Stimulated activated naive B cell treated with anti-CD40 and anti-IgM and Interleukin-4, amounts not matched to agents 10 μg/mL and 1 μg/mL and 100 μg/mL, for 72 hours (primary cell): ENCODE results near the gene B3GNT3.

Experiments used
- ATAC-seq, 2 donors: fragments of 150-1000 bp; cut with Tn5 transposase; replicated peaks; 2 replicates each; pipeline ENCODE4 v1.10.0; 2021; ENCODE audit warnings: moderate library complexity in 1 of 2
- DNase-seq: peaks from one replicate; pipeline ENCODE4 v3.0.0; 2021
- H3K27ac Mint-ChIP-seq: one replicate; pipeline ENCODE4 v1.8.0; 2022; ENCODE audit warnings: mild to moderate bottlenecking, mixed read lengths
- H3K27me3 Mint-ChIP-seq, 2 donors: one replicate each; pipeline ENCODE4 v1.8.0; 2022; ENCODE audit warnings: mixed read lengths in 2 of 2
- H3K36me3 Mint-ChIP-seq, 2 donors: one replicate each; pipeline ENCODE4 v1.8.0; 2022; ENCODE audit warnings: mixed read lengths in 2 of 2, mild to moderate bottlenecking in 1 of 2
- H3K4me1 Mint-ChIP-seq, 2 donors: one replicate each; pipeline ENCODE4 v1.8.0; 2022; ENCODE audit warnings: mixed read lengths in 2 of 2, mild to moderate bottlenecking in 1 of 2
- H3K4me3 Mint-ChIP-seq, 2 donors: one replicate each; pipeline ENCODE4 v1.8.0; 2022; ENCODE audit warnings: mild to moderate bottlenecking in 2 of 2, mixed read lengths in 2 of 2, moderate library complexity in 1 of 2
- H3K9me3 Mint-ChIP-seq, 2 donors: one replicate each; pipeline ENCODE4 v1.8.0; 2022; ENCODE audit warnings: mixed read lengths in 2 of 2, mild to moderate bottlenecking in 1 of 2

The B3GNT3 gene

DNA sequence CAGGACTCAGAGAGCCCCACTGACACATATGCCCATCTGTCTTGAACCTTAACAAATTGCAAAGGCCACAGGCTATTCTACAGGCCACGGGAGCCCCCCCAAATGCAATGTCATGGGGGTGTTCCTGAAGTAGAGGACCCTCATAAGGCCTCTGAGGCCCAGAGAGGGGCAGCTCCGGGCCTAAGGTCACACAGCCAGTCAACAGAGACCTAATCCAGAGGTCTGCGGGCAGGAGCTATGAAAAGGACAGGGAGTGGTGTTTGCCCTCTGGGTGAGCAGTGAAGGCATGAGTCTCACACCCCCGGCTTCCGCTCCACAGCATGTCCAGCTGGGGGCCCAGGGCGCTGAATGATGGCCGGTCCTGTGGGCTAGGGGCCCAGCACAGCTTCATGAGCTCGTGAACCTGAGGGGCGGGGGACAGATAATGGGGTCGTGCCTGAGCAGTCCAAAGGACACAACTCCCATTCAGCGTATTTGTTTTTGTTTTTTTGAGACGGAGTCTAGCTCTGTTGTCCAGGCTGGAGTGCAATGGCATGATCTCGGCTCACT is 31.6 kb downstream of the B3GNT3 start:
- Mint-ChIP-seq H3K27me3 (no peaks in the 10 kb centered on the region), H3K4me3 (no peak overlapping the region)
- no peak for ATAC-seq

DNA sequence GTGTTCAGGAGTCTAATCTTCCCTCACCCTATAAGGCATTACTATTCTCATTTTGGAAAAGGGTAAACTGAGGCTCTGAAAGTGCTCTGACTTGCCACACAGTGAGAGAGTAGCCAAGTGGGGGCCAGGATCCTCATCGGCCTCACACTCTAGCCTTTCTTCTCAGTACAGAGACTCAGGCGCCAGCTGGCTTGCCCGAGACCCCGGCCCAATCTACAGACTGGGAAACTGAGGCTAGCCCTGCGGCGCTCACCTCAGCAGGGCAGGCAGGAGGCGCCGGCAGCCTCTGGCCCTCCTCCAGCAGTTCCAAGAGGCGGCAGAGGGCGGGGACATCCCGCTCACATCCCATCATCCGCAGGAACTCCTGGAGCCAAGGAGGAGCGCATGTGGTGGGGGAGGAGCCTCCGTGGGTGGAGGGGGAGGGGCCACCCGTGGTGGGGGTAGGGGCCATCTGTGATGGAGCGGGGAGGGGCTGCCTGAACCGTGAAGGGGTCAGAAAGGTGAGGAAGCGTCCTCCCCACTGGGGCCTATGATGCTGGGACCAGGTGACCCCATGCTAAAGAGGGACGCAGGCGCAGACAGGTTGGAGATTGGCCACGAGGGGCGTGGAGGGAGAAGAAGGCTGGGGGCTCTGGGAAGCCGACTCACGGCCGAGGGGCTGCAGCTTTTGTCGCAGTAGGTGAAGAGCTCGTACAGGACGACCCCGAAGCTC is 35.1 kb downstream of the B3GNT3 start:
- DNase-seq (no peak), ATAC-seq (no peak)
- peaks cover 4 to 5% of the 10 kb centered on the region in 2 donors for H3K4me1 Mint-ChIP-seq
- peaks cover 54 to 64% of the 10 kb centered on the region in 2 donors for H3K36me3 Mint-ChIP-seq
- no peaks in the 10 kb centered on the region for H3K27me3 Mint-ChIP-seq
- peaks cover 0 to 2% of the 10 kb centered on the region in 2 donors for H3K9me3 Mint-ChIP-seq
- H3K27ac Mint-ChIP-seq, result peak overlapping the region; percentile 49
- H3K4me3 Mint-ChIP-seq, result peak overlapping the region in 1 of 2 donors; percentile 1

More for the DNA sequence above, 31.6 kb downstream of the B3GNT3 start:
- no peak for DNase-seq
- H3K4me1 Mint-ChIP-seq, result peaks cover 4 to 10% of the 10 kb centered on the region in 2 donors
- H3K27ac Mint-ChIP-seq, result no peak overlapping the region
- peaks cover 43 to 54% of the 10 kb centered on the region in 2 donors for H3K36me3 Mint-ChIP-seq
- H3K9me3 Mint-ChIP-seq, result peaks cover 0 to 2% of the 10 kb centered on the region in 2 donors

DNA sequence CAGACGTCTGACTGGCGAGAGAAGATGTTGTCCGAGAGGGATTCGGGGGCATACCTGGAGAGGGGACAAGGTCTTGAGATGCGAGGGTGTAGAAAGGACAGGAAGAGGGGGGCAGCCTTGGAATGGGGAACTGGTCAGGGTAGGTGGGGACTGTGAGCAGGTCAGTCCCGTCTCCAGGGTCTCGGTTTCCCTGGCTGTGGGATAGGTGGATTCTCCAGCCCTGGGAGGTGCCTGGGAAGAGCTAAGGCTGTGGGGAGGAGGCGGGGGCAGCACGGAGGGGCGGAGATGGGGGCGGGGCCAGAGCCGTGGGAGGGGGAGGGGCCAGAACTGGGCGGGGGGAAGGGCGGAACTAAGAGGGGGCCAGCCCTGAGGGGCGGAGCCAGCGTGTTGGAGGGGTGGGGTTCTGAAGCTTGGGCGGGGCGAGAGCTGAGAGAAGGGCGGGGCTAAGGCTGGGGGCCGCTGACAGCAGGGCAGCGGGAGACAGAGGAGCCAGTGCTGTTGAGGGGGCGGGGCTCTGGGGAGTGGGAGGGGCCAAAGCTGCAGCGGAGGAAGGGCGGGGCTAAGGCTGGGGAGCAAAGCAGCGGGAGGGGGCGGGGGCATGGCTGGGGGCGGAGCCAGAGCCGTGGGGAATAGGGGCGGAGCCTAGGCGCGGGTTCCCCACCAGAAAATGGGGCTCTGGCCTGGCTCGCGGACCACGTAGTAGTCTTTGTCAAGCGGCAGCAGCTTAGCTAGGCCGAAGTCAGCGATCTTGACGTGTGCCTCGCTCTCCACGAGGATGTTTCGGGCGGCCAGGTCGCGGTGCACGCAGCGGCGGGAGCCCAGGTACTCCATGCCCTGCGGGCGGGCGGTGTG is 35.9 kb downstream of the B3GNT3 start:
- peak; percentile 53 to 71 for ATAC-seq
- Mint-ChIP-seq H3K36me3 (peaks cover 53 to 68% of the 10 kb centered on the region in 2 donors), H3K27ac (no peak overlapping the region), H3K9me3 (peaks cover 0 to 2% of the 10 kb centered on the region in 2 donors), H3K4me3 (peak overlapping the region in 1 of 2 donors; percentile 1), H3K4me1 (peaks cover 5 to 9% of the 10 kb centered on the region in 2 donors), H3K27me3 (no peaks in the 10 kb centered on the region)
- no peak for DNase-seq

DNA sequence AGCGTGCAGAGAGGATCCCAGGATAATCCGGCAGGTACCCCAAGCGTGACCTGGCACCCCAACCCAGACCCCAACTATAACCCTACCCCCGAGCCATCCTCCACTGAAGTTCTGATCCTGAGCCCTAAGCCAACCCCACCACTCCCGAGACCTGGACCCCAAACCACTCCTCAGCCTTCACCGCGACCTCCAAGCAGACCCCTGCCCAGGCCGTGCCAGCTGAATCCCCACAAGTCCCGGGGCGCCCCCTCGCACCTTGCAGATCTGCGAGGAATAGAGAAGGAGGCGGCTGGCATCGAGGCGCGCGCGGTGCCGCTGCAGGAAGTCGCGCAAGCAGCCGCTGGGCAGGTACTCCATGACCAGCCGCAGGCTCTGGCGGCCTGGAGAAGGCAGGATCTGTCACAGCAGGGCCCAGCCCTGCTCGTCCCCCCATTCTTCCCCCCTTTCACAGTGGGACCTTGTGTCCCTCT is 36.5 kb downstream of the B3GNT3 start:
- Mint-ChIP-seq H3K36me3 (peaks cover 57 to 72% of the 10 kb centered on the region in 2 donors), H3K4me3 (no peak overlapping the region), H3K27ac (no peak overlapping the region), H3K9me3 (peaks cover 0 to 2% of the 10 kb centered on the region in 2 donors), H3K27me3 (no peaks in the 10 kb centered on the region), H3K4me1 (peaks cover 6 to 10% of the 10 kb centered on the region in 2 donors)
- ATAC-seq (no peak), DNase-seq (no peak)

DNA sequence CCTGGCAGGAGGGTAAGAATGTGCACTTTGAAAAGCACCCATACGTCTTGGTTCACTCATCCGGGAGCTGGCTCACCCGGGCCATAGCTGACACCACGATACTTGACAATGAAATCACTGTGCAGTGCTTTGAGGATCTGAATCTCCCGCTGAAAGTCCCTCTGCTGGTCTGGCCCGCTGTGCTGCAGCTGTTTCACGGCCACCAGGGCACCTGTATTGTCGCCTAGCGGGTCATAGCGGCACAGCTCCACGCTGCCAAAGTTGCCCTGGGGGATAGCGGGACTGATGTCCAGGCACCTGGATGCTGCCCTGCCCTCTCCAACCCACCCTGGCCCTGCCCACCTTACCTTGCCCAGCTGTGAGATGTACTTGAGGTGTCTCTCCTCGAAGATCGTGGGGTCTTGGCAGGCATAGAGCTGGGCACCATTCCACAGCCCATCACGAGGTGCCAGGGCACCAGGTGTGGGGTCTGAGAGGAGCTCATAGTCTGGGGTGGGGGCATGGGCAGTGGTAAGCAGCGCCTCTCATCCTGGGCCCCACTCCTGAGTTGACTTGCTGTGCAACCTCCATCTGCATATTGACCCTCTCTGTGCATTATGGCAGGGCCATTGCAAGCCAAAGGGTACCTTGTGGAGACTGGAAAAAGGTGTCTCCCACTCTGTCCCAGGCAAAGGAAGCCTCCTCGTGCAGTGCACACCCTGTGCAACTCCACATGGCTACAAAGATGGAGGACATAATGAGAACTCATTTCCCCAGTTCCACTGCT is 37.7 kb downstream of the B3GNT3 start:
- H3K27ac Mint-ChIP-seq, result peak overlapping the region; percentile 31
- H3K4me1 Mint-ChIP-seq, result peaks cover 9 to 13% of the 10 kb centered on the region in 2 donors
- no peak overlapping the region for H3K4me3 Mint-ChIP-seq
- DNase-seq (no peak), ATAC-seq (no peak)
- peaks cover 0 to 2% of the 10 kb centered on the region in 2 donors for H3K9me3 Mint-ChIP-seq
- H3K27me3 Mint-ChIP-seq, result no peaks in the 10 kb centered on the region
- H3K36me3 Mint-ChIP-seq, result peaks cover 54 to 70% of the 10 kb centered on the region in 2 donors

DNA sequence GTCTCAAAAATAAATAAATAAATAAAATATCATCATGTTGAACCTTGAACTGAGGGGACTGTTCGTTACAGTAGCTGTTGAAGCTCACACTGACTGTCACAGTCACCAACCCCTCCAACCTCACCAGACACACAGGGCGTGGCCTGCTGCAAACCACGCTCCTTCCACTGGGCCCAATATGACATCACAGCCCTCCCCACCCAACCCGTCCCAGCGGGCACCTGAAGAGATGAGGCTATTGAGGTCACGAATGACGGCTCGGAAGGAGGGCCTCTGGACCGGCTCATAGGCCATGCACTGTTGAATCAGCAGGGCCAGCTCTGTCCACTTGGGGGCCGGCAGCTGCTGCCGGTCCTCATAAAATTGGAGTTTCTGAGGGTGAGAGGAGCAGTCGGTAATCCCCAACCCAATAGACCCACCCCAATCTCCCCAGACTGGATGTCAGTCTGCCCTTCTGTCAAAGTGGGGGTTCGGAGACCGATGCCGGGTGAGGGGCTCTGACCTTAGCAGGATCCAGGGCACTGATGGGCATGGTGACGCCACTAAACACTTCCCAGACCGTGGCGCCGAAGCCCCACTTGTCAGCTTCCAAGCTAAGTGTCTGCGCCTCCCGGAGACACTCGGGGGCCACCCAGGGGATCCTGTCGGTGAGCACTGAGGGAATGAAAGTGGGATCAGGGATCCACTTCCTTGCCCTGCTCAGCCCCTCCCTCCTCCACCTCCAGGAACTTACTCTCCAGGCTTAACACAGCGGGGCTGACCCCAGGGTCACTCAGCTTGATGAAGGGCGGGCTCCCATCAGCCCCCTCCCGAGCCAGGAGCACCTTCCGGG is 39.6 kb downstream of the B3GNT3 start:
- Mint-ChIP-seq H3K9me3 (peaks cover 0 to 2% of the 10 kb centered on the region in 2 donors), H3K4me1 (peaks cover 9% of the 10 kb centered on the region in 2 donors), H3K27ac (no peak overlapping the region), H3K36me3 (peaks cover 55 to 77% of the 10 kb centered on the region in 2 donors), H3K4me3 (no peak overlapping the region), H3K27me3 (no peaks in the 10 kb centered on the region)
- ATAC-seq, result peak in 1 of 2 donors; percentile 36
- no peak for DNase-seq

DNA sequence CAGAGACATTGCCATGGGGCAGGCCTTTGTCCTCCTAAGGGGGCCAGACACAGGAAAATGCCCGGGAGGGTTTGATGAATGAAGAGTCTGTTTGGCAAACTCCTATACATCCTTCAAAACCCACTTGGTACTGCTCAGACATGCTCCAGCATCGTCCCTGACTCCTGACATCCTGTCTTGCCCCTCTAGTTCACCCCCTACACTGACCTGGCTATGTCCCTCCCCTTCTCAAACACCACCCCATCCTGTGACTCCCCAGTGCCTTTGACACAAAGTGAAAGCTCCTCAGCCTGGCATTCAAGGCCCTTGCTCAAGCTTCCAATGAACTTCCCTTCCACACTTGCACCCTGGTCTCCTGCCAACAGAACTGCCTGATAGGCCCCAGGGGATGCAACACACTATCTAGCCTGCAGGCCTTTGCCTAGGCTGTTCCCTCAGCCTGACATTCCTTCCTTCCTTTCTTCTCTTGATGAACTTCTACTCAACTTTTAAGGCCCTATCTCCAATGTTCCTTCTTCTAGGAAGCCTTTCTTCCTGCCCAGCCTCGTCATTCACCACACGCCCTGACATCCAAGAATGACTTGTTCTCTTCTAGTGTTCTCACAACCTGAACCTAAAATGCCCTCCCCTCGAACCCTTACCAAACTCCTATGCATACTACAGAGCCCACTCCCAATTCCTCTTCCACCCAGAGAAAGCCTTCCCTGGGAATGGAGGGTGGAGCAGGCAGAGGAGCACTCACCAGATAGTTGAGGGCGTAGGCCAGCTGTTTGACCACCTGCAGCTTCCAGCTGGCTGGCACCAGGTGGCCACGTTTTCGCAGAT is 40.5 kb downstream of the B3GNT3 start:
- H3K4me1 Mint-ChIP-seq, result peaks cover 6 to 9% of the 10 kb centered on the region in 2 donors
- no peaks in the 10 kb centered on the region for H3K27me3 Mint-ChIP-seq
- peaks cover 53 to 76% of the 10 kb centered on the region in 2 donors for H3K36me3 Mint-ChIP-seq
- no peak overlapping the region for H3K4me3 Mint-ChIP-seq
- peaks cover 0 to under 1% of the 10 kb centered on the region in 2 donors for H3K9me3 Mint-ChIP-seq
- DNase-seq, result no peak
- peak overlapping the region; percentile 56 for H3K27ac Mint-ChIP-seq
- no peak for ATAC-seq

DNA sequence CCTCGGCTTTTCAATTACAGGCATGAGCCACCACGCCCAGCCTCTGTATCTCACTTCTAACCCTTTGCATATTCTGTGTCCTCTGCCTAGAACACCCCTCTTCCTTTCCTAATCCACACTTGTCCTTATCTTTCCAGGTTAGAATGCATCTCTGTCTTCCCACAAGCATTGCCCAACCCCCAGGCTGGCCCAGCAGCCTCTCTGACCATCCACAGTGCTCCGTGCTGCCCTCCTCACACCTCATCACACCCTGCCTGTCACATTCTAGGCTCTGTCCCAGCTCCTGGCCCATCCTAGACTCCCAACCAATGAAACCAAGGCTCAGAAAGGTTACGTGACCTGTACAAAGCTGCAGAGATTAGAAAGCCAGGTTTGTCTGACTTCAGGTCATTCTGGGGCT is 41.6 kb downstream of the B3GNT3 start:
- no peak overlapping the region for H3K27ac Mint-ChIP-seq
- H3K36me3 Mint-ChIP-seq, result peaks cover 53 to 71% of the 10 kb centered on the region in 2 donors
- DNase-seq (no peak), ATAC-seq (no peak)
- H3K27me3 Mint-ChIP-seq, result no peaks in the 10 kb centered on the region
- peaks cover 5 to 12% of the 10 kb centered on the region in 2 donors for H3K4me1 Mint-ChIP-seq
- H3K9me3 Mint-ChIP-seq, result no peaks in the 10 kb centered on the region
- no peak overlapping the region for H3K4me3 Mint-ChIP-seq

DNA sequence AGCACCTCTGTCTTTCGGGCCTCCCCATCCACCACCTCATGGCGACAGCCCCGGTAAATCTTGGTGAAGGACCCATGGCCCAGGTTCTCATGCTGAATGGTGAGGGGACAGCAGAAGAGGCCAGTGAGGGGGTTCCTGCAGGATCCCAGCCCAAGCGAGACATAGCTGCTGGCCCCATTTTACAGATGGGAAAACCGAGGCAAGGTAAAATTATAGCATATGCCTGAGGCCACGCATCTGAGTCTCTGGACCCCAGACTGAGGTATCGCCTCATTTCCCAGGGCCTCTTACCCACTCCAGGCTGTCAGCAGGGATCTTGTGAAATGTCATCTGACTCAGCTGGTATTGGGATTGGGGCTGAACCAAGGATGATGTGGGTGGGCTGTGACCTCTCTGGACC is 43.0 kb downstream of the B3GNT3 start:
- Mint-ChIP-seq H3K4me1 (peaks cover 5 to 12% of the 10 kb centered on the region in 2 donors), H3K9me3 (no peaks in the 10 kb centered on the region), H3K4me3 (no peak overlapping the region), H3K27ac (peak overlapping the region; percentile 38), H3K36me3 (peaks cover 55 to 69% of the 10 kb centered on the region in 2 donors), H3K27me3 (no peaks in the 10 kb centered on the region)
- DNase-seq (no peak), ATAC-seq (no peak)

DNA sequence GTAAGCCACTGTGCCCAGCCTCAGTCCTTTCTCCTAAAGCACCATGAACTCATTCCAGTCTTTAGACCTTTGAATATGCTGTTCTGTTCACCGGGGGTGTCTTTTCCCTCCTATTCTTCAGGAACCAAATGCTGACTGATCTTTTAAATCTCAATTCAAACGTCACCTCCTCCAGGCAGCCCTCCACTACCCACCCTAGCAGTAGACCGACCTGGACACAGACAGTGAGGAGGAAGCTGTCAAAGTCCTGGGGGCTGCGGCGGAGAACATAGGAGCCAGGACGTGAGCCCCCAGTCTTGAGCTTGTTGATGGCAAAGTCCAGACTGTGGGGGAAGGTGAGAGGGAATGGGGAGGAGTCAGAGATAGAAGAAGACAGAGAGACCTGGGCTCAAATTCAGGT is 45.1 kb downstream of the B3GNT3 start:
- Mint-ChIP-seq H3K4me1 (peaks cover 20 to 23% of the 10 kb centered on the region in 2 donors), H3K4me3 (no peak overlapping the region), H3K9me3 (no peaks in the 10 kb centered on the region), H3K36me3 (peaks cover 61 to 82% of the 10 kb centered on the region in 2 donors), H3K27me3 (no peaks in the 10 kb centered on the region), H3K27ac (peak overlapping the region; percentile 42)
- DNase-seq (no peak), ATAC-seq (no peak)

DNA sequence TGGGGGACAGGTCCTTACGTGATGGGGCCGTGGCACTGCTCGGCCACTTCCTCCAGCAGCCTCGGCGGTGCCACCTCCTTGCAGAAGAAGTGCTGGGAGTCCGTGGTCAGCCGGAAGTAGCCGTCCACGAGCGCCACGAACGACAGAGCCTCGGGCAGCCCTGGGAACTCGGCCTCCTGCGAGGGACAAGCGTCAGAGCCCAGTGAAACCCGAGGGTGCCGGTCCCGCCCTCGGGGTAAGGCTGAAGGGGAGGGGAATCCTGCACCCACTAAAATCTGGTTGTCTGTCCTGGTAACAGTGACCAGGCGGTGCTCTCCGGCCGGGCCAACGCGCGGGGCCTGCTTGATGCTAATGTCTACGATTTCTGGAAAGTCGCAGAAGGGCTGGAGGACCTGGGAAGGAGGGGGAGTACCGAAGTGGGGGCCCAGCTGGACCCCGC is 46.5 kb downstream of the B3GNT3 start:
- Mint-ChIP-seq H3K27ac (no peak overlapping the region), H3K36me3 (peaks cover 52 to 68% of the 10 kb centered on the region in 2 donors), H3K27me3 (no peaks in the 10 kb centered on the region), H3K4me1 (peaks cover 16 to 37% of the 10 kb centered on the region in 2 donors), H3K4me3 (no peak overlapping the region), H3K9me3 (no peaks in the 10 kb centered on the region)
- ATAC-seq, result no peak
- no peak for DNase-seq

DNA sequence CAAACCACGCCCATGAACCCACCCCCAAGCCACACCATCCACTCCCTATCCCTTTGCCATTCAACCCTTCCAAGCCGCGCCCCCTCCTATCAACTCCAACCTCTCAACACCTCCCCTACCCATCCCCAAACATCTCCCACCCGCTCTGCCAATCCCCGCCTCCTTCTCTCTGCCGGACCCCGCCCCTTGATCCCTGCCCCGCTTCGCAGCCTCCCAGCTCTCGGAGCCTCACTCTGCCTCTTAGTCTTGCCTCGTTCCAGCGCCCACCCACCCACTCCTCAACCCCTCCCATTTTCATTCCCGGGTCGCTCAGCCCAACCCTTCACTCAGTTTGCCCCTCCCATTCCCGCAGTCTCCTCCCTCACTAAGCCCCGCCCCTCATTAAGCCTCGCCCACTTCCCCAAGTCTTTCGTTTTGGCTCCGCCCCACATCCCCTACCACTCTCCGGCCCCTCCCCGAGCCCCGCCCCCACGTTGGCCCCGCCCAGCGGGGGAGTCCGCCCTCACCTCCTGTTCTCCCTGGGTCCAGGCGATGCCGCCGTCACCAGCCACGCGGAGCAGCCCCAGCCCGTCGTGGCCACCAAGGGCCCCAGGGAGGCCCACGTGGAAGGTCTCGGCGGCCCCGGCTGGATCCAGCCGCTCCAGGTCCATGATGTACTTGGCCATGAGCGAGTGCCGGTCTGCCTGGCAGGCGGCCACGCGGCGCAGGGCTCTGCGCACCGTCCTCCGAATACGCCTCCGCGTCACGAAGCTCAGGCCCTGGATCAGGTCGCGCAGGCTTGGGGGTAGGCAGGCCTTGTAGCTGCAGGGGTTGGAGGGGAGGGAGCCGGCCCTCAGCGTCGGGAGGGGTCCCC is 47.1 kb downstream of the B3GNT3 start:
- no peak overlapping the region for H3K4me3 Mint-ChIP-seq
- DNase-seq, result no peak
- no peaks in the 10 kb centered on the region for H3K27me3 Mint-ChIP-seq
- peak overlapping the region; percentile 59 for H3K27ac Mint-ChIP-seq
- ATAC-seq, result peak; percentile 60 to 68
- H3K4me1 Mint-ChIP-seq, result peaks cover 13 to 35% of the 10 kb centered on the region in 2 donors
- H3K9me3 Mint-ChIP-seq, result no peaks in the 10 kb centered on the region
- peaks cover 47 to 64% of the 10 kb centered on the region in 2 donors for H3K36me3 Mint-ChIP-seq
